Central memory CD4-positive, alpha-beta T cell (primary cell): Measurements from ENCODE around the gene SLC22A12.
A peak's percentile ranks its signal among the peaks of the same experiment; 100 is the strongest.

Source experiments
- DNase-seq: peaks from one replicate; pipeline ENCODE4 v3.0.0; 2022

Gene SLC22A12

DNA sequence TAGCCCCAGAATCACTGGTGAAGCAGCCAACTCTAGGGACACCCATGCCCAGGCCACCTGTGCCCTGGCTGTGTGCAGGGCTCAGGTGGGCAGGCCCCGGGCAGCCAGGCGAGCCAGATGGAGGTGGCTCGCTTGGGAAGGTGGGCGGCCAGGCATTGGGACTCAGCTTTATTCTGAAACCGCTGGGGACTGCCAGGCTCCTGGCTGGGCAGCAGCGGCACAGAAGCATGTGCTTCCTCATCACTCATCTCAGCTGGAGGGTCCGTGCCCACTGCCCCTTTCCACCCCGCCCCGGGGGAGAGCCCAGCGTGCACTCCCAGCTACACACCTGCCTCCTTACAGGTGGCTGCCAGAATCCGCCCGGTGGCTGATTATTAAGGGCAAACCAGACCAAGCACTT lies 27.1 kb upstream of the SLC22A12 start:
- no peak for DNase-seq

DNA sequence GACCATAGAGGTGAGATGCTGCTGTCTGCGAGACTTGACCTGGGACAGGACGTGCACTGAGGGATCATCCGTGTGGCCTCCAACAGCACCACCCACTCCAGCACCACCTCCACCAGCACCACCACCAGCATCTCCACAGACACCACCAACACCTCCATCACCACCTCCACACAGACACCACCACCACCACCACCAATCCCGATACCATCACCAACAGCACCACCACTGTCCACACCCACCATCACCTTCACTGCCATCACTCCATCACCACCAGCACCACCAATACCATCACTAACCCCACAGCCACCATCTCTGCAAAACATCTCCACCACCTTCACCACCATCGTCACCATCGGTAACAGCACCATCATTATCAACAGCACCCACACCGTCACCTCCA lies 26.6 kb upstream of the SLC22A12 start:
- no peak for DNase-seq

DNA sequence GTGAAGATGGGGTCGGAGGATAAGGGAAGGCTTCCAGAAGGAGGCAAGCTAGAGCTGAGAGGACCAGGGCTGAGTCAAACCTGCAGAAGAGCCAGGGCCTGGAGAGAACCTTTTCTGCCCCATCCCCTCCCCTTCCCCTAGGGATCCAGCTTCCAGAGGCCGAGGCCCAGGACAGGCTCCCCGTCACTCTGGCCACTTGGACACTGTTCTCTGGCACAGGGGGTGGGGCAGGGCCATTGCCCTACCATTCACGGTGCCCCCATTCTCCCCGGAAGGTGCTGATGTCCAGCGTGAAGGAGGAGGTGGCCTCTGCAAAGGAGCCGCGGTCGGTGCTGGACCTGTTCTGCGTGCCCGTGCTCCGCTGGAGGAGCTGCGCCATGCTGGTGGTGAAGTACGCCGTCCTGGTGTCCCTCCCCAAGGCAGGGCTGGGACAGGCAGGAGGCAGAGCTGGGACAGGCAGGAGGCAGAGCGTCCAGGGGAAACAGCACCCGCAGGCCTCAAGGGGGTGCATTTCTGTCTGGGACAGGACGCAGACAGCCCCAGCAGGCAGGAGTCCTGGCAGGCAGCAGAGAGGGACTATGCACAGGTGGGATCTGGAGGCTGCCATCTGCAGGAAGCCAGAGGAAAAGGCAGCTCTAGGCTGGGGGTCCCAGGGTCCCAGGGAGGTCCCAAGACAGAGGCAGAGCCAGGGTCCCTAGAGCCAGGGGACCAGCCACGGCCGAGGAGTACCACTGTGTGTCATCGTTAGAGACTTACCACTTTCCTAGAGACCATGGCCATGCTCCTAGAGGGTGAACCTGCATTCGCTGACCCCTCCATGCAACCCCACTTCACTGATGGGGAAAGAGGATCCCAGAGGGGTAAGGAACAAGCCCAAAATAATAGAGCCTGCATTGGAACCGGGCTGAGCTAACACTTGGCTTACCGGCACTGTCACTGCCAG lies 25.8 kb upstream of the SLC22A12 start:
- DNase-seq = no peak

DNA sequence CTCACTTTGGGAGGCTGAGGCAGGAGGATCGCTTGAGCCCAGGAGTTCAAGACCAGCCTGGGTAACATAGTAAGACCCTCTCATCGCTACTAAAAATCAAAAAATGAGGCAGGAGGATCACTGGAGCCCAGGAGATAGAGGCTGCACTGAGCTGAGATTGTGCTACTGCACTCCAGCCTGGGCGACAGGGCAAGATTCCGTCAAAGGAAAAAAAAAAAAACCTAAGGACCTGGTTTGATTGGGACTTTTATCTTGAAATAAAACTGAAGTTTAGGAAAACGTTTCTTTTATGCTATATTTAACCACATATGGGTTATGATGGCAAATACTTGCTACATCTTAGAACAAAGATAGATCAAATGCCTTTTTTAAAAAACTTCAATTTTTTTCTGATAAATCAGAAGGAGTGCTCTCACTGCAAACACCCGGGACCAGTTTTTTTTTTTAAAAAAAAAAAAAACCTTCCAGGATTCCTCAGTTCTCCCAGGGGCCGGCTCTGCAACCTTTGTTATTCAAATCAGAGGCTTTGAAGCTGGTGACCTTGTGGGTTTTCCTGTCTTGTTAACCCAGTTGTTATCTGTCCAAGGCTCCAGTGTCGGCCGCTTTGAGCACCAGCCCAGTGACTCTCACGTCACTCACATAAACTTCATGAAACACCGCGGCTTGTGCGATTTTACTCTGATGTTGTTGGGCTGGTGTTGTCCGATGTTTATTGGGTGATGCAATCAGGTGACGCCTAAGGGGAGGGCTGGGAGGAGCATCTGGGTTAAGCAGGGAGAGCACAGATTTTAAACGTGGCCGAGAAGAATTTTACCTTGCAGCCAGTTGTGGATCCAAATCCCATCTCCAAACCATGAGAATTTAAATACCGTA lies 24.7 kb upstream of the SLC22A12 start:
- DNase-seq = peak; percentile 39

DNA sequence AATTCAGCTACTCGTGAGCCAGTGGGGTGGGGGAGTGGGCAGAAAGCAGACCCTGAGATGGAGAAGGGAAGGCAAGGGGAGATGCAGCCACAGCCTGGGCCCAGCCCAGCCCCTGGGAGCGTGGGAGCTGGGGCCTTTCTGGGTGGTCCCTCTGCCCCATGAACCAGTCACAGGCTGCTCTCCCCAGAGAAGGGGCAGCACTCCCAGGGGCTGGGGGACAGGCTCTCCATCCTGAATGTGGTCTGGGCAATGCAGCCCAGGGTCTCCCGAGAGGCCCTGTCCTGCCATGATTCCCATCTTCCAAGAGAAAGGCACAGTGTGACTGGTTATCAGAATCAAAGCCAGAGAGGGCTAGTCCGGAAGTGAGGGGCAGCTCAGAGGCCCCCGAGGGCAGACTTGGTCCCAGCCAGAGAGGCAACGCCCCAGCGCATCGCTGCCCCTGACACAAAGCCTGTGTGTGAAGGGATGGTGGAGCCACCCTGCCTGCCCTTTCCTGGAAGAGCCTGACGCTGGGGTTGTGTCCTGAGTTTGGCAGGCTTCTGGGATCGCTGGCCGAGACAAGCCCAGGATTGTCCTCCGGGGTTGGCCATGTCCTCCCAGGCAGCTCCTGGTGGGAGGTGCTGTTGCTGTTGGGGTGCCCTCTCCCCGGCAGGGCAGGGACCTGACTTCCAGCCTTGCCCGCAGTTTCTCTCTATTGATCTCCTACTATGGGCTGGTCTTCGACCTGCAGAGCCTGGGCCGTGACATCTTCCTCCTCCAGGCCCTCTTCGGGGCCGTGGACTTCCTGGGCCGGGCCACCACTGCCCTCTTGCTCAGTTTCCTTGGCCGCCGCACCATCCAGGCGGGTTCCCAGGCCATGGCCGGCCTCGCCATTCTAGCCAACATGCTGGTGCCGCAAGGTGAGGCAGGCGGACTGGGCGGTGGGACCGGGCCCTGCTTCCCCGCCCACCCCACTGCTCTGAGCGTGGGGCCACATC lies 23.8 kb upstream of the SLC22A12 start:
- DNase-seq = no peak

DNA sequence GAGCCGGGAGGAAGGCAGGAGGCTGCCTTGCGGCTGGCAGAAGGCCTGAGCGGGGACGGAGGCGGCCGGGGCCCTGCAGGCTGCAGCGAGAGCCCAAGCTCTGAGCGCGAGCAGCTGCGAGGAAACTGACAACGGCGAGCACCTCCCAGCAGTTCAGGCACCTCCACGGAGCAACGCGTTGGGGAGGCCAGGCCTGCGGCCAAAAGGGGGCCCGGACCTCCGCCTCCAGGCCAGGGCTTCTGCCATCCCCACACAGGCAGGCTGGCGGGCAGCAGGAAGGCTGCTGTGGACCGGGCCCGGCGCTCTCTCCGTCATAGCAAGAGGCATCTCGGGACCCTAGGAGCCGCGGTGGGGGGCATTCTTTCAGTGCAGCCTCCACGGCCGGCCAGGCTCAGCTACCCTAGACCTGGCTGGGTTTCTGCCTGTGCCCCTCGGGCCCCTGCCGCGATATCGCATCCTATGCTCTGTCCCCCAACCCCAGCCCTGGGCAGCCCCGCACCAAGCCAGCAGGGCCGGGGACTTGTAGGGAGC lies 22.9 kb upstream of the SLC22A12 start:
- no peak for DNase-seq

DNA sequence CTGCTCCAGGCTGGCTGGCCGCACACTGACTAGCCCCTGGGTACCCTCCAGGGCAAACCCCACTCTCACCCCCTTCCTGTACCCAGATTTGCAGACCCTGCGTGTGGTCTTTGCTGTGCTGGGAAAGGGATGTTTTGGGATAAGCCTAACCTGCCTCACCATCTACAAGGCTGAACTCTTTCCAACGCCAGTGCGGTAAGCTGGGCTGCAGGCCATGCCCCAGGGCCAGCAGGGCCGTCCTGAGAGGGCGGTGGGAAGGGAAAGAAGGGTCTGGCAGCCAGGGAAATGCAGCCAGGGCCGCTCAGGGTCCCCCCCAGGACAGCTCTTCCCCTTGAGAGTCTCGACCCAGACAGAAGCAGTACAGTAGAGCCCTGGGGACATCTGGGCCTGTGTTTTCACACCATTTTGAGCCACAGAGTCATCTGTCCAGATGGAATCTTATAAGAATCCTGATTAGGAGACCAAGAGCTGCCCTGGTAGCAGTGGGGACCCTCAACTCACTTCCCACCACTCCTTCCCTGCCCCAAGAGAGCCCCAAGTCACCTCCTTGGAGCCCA lies 22.4 kb upstream of the SLC22A12 start:
- no peak for DNase-seq

DNA sequence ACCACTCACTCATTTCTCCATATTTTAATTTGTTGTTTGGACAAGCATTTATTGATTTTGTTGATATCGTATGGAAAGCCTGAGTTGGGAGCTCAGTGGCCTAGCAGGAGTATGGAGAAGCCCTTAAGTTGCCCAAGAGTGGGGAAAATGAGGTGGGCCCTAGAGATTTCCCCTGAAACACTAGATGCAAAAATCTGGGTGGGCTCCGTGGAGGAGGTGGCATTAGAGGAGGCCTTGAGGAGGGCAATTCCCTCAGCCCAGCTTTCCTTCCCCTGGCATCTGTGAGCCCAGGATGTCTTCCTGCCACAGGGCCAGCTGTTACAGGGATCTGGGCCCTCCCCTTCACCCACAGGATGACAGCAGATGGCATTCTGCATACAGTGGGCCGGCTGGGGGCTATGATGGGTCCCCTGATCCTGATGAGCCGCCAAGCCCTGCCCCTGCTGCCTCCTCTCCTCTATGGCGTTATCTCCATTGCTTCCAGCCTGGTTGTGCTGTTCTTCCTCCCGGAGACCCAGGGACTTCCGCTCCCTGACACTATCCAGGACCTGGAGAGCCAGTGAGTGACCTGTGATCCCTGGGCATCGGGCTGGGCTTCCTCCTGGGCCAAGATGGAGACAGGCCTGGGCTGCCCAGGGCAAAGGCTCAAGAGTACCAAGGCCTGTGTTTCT lies 21.6 kb upstream of the SLC22A12 start:
- DNase-seq = no peak

DNA sequence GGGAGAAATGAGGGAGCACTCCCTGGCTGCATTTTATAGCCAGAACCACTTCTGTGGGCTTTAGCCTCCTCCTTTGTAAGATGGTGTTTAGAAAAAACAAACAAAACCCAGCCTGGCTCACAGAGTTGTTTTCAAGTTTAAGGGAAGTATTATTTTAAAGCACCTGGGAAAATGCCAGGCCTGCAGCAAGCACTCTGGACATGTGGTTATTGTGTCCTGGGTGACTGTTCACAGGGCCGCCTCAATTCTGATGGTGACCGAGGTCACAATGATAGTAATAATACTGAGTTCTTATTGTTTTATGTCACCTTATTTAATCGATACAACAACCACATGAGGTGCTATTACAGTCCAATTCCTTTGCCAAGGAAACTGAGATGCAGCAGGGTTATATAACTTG lies 20.7 kb upstream of the SLC22A12 start:
- DNase-seq = no peak

DNA sequence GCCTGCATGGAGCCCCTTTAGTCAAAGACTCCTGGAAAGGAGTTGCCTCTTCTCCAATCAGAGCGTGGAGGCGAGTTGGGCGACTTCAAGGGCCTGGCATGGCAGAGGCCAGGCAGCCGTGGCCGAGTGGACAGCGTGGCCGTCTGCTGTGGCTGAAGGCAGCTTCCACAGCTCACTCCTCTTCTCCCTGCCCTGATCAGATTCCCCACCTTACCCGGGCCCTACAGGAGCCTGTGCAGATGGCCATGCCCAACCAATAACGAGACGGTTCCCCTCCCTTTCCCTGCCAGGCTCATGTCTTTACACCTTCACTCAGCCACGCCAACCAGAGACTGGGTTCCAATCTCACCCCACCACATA lies 20.0 kb upstream of the SLC22A12 start:
- no peak for DNase-seq

DNA sequence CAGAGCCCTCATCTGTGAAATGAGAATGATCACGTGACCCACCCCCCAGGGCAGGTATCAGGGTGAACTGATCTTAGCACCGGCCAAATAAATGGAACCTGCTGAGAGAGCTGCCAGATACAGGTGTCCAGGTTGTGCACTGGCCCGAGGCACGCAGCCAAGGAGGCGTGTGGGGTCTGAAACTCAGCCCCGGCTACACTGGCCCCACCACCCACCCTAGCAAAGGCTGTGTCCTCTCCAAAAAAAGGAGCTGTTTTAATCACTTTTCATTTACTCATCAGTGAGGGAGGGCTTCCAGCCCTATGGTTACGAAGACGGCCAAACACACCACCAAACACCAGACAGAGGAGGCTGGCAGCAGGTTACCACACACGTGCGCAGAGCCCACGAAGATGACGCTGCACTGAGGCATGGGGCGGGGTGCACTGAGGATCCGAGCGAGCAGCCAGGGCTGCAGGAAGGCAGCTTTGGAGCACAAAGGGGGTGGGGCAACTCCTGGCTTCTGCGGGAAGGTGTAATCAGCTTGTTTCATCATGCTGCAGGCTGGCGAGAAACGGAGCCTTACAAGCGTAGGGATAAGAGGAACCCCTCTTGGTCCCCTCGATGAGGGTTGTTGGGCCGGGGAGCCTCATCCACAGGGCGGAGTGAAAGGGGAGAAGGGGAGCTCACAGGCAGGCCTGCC lies 19.5 kb upstream of the SLC22A12 start:
- DNase-seq = no peak

DNA sequence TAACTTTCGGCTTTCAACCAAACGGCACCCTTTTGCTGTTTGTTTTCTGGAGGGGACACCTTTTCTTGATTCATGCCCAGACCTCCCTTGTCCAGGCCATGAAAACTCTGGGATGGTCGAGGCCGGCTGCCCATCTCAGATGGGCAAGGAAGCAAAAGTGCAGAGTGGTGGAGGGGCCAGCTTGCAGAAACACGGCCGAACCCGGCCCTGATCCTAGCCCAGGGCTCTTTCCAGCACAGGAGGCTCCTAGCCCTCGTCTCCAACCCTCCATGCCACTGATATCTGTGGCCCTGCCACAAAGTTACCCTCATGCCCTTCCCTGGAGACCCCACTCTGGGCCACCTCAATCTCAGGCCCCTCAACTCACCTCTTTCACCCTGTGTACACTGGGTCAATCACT lies 18.9 kb upstream of the SLC22A12 start:
- DNase-seq = no peak

DNA sequence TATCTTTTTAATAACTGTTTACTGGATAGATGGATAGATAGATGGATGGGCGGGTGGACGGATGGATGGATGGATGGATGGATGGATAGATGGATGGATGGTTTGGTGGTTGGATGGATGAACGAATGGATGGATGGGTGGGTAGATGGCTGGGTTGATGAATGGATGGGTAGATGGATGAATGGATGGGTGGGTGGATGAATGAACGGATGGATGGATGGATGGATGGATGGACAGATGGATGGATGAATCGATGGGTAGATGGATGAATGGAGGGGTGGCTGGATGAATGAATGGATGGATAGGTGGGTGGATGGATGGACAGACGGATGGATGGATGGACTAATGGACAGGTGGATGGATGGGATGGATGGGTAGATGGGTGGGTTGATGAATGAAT lies 13.8 kb upstream of the SLC22A12 start:
- DNase-seq = no peak

DNA sequence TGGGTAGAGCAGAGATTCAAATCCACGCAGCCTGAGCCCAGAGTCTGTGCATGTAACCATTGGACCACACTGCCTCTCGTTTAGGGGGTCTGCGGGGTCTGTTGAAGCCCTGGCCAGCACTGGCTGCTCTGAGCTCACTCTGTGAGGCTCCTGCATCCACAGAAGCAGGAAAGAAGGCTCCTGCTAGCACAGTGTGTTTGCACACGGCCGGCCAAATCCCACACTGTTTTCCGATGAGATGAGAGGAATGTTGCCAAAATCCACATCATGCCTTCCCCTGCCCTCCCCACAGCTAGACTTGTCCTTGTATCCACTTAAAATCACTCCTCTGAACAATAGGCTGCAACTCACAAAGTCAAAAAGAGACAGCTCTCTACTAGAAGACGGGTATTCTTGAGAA lies 10.6 kb upstream of the SLC22A12 start:
- DNase-seq = no peak

DNA sequence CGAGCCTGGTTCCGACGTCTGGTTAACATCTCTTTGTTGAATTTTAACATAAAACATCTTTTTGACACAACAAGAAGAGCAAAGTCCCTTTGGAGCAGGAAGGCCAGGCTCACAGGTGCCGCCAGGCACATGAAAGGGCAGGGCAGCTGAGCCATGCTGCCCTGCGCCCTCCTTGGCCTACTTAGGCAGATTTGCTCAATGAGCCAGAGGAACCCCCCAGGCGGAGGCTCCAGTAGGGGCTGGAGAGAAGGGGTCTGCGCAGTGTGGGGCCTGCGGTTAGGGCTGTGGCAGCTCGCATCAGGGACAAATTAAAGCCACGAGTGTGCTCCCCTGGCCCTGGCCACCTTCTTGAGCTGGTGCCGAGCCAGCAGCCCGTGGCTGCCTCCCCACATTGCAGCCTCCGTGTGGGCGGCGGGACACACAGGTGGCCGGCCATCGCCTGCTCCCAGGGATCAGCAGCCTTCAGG lies 9.9 kb upstream of the SLC22A12 start:
- DNase-seq = no peak

DNA sequence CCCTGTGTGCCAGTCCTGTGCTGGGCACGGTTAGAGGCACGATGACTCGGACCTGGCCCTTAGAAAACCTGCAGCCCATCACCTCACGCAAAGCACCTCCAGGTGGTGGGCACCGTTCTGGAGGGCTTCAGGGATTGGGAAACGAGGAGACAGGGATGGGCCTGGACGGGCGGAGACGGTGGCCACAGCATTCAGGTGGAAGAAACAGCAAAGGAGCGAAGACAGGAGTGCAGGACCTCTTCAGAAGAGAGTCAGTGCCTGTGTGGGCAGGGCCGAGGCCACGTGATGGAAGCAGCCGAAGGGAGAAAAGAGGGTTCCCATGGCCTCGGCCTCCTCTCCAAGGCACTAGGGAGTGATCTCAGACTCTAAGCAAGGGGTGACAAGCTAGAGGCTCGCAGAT lies 8.1 kb upstream of the SLC22A12 start:
- no peak for DNase-seq

DNA sequence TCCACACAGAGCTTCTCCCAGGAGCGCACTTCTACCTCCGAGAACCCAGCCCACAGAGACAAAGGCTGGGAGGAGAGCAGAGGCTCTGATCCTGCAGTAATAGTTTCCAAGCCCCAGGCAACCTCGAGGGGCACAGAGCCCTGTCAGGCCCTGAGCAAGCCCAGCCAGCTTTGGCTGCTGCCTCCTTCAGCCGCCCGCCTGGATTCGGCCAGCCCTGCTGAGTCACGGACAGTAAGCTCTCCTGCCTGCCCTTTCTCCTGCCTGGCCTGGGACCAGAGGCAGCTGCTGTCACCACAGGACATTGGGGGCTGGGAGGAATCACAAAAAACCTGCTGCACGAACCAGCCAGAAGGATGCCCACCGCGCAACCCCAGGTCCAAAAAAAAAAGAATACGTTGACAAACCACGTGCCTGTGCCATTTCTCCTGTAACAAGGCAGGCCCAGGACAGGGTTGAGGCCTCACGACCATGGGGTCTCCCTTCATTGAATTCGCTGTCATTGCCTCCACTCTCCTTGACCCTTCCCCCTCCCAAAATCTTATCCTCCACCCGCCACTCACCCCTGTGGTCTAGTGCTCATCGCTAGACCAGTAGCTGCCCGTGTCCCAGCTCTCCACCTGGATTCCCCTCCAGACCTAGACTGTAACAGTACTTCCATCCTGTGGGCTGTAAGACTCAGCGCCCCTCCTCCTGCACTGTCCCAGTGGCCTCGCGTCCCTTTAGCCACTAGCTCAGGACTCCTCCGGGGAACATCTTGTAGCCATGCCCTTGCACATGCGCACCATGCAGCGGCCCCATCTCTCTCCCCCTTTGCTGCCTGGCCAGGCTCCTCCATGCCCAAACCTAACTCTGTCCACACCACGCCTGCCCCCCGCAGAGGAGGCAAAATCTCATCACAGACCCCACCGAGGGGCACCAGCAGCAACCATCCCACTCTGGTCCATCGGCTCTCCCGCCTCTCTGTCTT lies 7.4 kb upstream of the SLC22A12 start:
- no peak for DNase-seq

DNA sequence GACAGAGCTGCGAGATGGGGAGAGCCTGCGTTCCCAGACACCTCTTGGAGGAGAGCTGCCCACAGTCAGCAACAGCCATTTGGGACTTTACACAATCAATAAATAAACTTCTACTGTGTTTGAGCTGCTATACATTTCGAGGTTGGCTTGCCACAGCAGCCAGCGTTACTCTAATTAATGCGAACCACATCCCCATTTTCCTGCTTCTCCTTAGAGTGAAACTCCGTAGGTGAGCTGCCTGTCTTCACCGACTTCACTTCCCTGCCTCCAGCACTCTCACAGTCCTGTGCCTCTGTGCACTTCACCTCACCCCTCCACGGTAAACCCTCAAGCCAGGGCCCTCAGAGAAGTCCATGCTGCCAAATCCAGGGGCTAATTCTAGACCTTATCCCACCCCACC lies 5.9 kb upstream of the SLC22A12 start:
- no peak for DNase-seq

DNA sequence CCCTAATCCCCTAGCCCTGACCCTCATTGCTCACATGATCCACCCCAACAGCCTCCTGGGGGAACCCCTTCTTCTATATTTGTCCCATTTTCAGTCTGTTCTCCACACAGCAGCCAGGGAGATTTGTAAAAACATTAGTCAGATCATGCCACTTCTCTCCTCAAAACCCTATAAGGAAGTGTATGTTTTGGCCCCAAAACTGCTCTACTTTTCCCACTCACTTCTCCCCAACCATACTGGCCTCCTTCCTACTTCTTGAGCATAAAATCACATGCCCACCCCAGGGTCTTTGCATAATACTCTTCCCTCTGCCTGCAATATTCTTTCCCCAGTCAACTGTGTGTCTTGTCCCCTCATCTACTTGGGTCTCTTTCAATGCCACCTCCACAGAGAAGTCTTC lies 4.7 kb upstream of the SLC22A12 start:
- DNase-seq = no peak

DNA sequence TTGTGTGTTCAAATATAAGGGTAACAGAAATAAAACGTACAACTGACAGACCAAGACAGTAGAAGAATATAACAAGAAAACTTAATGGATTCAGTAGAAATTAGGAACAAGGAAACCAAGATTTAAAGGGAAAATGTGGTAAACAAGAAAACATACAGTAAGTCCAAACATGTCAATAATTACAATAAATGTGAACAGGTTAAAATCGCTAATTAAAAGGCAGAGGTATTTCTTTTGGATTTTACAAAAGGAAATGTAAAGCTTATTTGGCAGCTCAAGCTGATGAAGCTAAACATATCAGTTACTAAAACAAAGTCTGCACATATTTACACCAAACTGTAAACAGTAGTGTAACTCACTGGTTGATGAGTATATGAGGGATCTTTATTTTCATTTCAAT lies 2.3 kb upstream of the SLC22A12 start:
- DNase-seq = no peak
